Measurements from ENCODE around the gene PLCB4.

DNA sequence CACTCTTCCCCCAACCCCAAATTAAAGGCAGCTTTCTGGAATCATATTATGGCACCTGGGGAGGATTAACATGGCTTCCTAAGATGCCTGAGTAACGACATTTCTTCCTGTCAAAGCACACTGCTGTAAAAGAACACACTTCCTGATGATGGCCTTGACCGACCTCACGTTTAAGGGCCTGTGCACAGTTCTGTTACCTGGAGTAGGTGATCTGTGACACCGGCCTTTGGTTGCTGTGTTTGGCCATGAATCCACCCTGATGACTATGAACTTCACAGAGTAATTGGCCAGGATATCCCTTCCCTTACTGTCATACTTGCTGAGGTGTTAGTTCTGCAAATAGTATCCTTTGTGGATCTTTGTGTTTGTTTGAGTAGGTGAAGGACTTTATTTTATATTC lies 45.8 kb downstream of the PLCB4 start:
- TF ChIP-seq, protein P1, sequence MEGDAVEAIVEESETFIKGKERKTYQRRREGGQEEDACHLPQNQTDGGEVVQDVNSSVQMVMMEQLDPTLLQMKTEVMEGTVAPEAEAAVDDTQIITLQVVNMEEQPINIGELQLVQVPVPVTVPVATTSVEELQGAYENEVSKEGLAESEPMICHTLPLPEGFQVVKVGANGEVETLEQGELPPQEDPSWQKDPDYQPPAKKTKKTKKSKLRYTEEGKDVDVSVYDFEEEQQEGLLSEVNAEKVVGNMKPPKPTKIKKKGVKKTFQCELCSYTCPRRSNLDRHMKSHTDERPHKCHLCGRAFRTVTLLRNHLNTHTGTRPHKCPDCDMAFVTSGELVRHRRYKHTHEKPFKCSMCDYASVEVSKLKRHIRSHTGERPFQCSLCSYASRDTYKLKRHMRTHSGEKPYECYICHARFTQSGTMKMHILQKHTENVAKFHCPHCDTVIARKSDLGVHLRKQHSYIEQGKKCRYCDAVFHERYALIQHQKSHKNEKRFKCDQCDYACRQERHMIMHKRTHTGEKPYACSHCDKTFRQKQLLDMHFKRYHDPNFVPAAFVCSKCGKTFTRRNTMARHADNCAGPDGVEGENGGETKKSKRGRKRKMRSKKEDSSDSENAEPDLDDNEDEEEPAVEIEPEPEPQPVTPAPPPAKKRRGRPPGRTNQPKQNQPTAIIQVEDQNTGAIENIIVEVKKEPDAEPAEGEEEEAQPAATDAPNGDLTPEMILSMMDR (conservative IDR thresholded peaks at IDR 0.05; ENCODE audit: low read length), result no peak
- no peak for TF ChIP-seq EZH2phosphoT487 (IDR thresholded peaks at IDR 0.05; ENCODE audit: borderline replicate concordance, low read depth, low read length)

Measured in OCI-LY7 (cell line).